ENCODE measurements around the gene FPR2. TPM values are rescaled to one million over a fixed set of nuclear protein-coding genes. Genes with fewer than 3 reads are reported as not detected.
A peak's percentile ranks its signal among the peaks of the same experiment; 100 is the strongest.

Gene FPR2
- total and polyA plus RNA-seq, 2 experiments from 2014 or later: not detected

GRCh38 chr19:51807925-51808324, 46.9 kb downstream of the FPR2 start (continued):
- TF ChIP-seq ZNF462 (CRISPR knock-in tag; IDR thresholded peaks at IDR 0.05) (no peak), ETS1 (IDR thresholded peaks at IDR 0.05) (no peak), CREB1 (CRISPR knock-in tag; IDR thresholded peaks at IDR 0.05; ENCODE audit: low read depth) (no peak), ZNF331 (CRISPR knock-in tag; IDR thresholded peaks at IDR 0.05; ENCODE audit: low read depth) (no peak), POLR2AphosphoS5 (IDR thresholded peaks at IDR 0.05; ENCODE audit: low read depth) (no peak), NANOG (IDR thresholded peaks at IDR 0.05; ENCODE audit: borderline replicate concordance) (no peak)

GRCh38 chr19:51808333-51808986, 47.5 kb downstream of the FPR2 start:
- no peaks in the 10 kb centered on the region for H3K79me2 ChIP-seq (replicated peaks; ENCODE audit: insufficient read depth)
- no peaks in the 10 kb centered on the region for H4K20me1 ChIP-seq (replicated peaks; ENCODE audit: insufficient read depth)
- ATAC-seq (no peak), DNase-seq (ENCODE audit: low spot score) (no peak)
- peaks cover 79% of the 10 kb centered on the region for H3K9me3 Mint-ChIP-seq
- H3K9me2 ChIP-seq (ENCODE audit: insufficient read depth): peaks cover 6% of the 10 kb centered on the region
- no peaks in the 10 kb centered on the region for H3K27me3 ChIP-seq (ENCODE audit: insufficient read depth)
- no peaks in the 10 kb centered on the region for H3K36me3 ChIP-seq (ENCODE audit: insufficient read depth)
- peaks cover 64% of the 10 kb centered on the region for H3K36me3 Mint-ChIP-seq (ENCODE audit: low read depth)
- TF ChIP-seq CTCF (conservative IDR thresholded peaks at IDR 0.05; ENCODE audit: low read depth in 2 of 2) (0 out of 4 replicates have a peak, but pooled peaks of 1 of the 2 experiments have one; percentile 3), NANOG (IDR thresholded peaks at IDR 0.05; ENCODE audit: borderline replicate concordance) (no peak)
- peaks cover 5% of the 10 kb centered on the region for H3K4me1 ChIP-seq (ENCODE audit: insufficient read depth)
- no peak overlapping the region for H3K4me3 ChIP-seq
- no peak overlapping the region; the same call in 1 of the 2 replicates for H3K27ac ChIP-seq (ENCODE audit: low read depth)
- H3K4me2 ChIP-seq: no peak overlapping the region
- no peak overlapping the region for H3K4me3 Mint-ChIP-seq
- no peaks in the 10 kb centered on the region for H3K4me1 Mint-ChIP-seq
- no peaks in the 10 kb centered on the region for H3F3A ChIP-seq (replicated peaks; ENCODE audit: low read depth)
- H3K27ac Mint-ChIP-seq: no peak overlapping the region
- H2AFZ ChIP-seq: no peak overlapping the region
- H3K27me3 Mint-ChIP-seq (ENCODE audit: insufficient read depth, low read depth, poor library complexity): no peaks in the 10 kb centered on the region
